ENCODE measurements around the gene OVCH2.

Gene OVCH2

GRCh38 chr11:7642747-7643146 is 63.5 kb downstream of the OVCH2 start:
- no peak overlapping the region for H3K4me3 ChIP-seq (ENCODE audit: low read length)
- no peaks in the 10 kb centered on the region for H3K9me3 ChIP-seq (ENCODE audit: control insufficient read depth, insufficient read depth, low read length)
- H3K36me3 ChIP-seq (ENCODE audit: control insufficient read depth, insufficient read depth, low read length): no peaks in the 10 kb centered on the region
- H3K4me1 ChIP-seq (ENCODE audit: control insufficient read depth, insufficient read depth, low read length): no peaks in the 10 kb centered on the region
- no peaks in the 10 kb centered on the region for H3K27me3 ChIP-seq (ENCODE audit: control insufficient read depth, insufficient read depth, low read length)
- no peak for DNase-seq (ENCODE audit: low read depth, low spot score)
- WGBS (ENCODE audit: insufficient coverage, insufficient read length): no CpG with 5 or more reads among the region's 4 CpGs
- no peak overlapping the region for H3K27ac ChIP-seq (ENCODE audit: low read length)

GRCh38 chr11:7640816-7641215 is 65.5 kb downstream of the OVCH2 start:
- Histone ChIP-seq H3K27me3 (ENCODE audit: control insufficient read depth, insufficient read depth, low read length) (no peaks in the 10 kb centered on the region), H3K4me1 (ENCODE audit: control insufficient read depth, insufficient read depth, low read length) (no peaks in the 10 kb centered on the region), H3K4me3 (ENCODE audit: low read length) (no peak overlapping the region), H3K27ac (ENCODE audit: low read length) (no peak overlapping the region), H3K9me3 (ENCODE audit: control insufficient read depth, insufficient read depth, low read length) (no peaks in the 10 kb centered on the region), H3K36me3 (ENCODE audit: control insufficient read depth, insufficient read depth, low read length) (no peaks in the 10 kb centered on the region)
- DNase-seq (ENCODE audit: low read depth, low spot score): no peak
- no CpG with 5 or more reads among the region's 6 CpGs for whole genome bisulfite sequencing (ENCODE audit: insufficient coverage, insufficient read length)

GRCh38 chr11:7639643-7640025 is 66.6 kb downstream of the OVCH2 start:
- DNase-seq (ENCODE audit: low read depth, low spot score): no peak
- Histone ChIP-seq H3K27me3 (ENCODE audit: control insufficient read depth, insufficient read depth, low read length) (no peaks in the 10 kb centered on the region), H3K36me3 (ENCODE audit: control insufficient read depth, insufficient read depth, low read length) (no peaks in the 10 kb centered on the region), H3K27ac (ENCODE audit: low read length) (no peak overlapping the region), H3K4me3 (ENCODE audit: low read length) (no peak overlapping the region), H3K4me1 (ENCODE audit: control insufficient read depth, insufficient read depth, low read length) (no peaks in the 10 kb centered on the region), H3K9me3 (ENCODE audit: control insufficient read depth, insufficient read depth, low read length) (no peaks in the 10 kb centered on the region)
- no CpG with 5 or more reads among the region's 5 CpGs for WGBS (ENCODE audit: insufficient coverage, insufficient read length)

All from iPS DF 6.9 (cell line).